Colon (tissue), 2 donors: ENCODE measurements around the gene ZW10.
"Not testable (repeated sequence)": the region's sequence is repeated elsewhere in the genome, so short reads cannot be mapped to it uniquely, and the experiment has no call there.

Experiments
- FAIRE-seq: peaks from 2 replicates; lab custom pipeline; 2012; peaks lifted over from hg19 to GRCh38; lab: Jason Lieb, UNC
- donor health status: control.
- donor health status: control.

Gene ZW10

GRCh38 chr11:113752932-113753331 lies 20.6 kb downstream of the ZW10 start:
- no peak for FAIRE-seq

GRCh38 chr11:113736323-113736722 lies 37.2 kb downstream of the ZW10 start:
- FAIRE-seq, result no peak

GRCh38 chr11:113732092-113732491 lies 41.4 kb downstream of the ZW10 start:
- no peak for FAIRE-seq

- FAIRE-seq, result no peak
Measured at GRCh38 chr11:113730887-113731726, 42.4 kb downstream of the ZW10 start.

GRCh38 chr11:113729456-113729855 lies 44.0 kb downstream of the ZW10 start:
- no peak for FAIRE-seq

- FAIRE-seq, result no peak
Measured at GRCh38 chr11:113728814-113729213, 44.7 kb downstream of the ZW10 start.

- no peak for FAIRE-seq
Measured at GRCh38 chr11:113725913-113726312, 47.6 kb downstream of the ZW10 start.

GRCh38 chr11:113725407-113725806 lies 48.1 kb downstream of the ZW10 start:
- FAIRE-seq, result no peak

GRCh38 chr11:113724778-113725177 lies 48.7 kb downstream of the ZW10 start:
- FAIRE-seq, result no peak

- no peak for FAIRE-seq
Measured at GRCh38 chr11:113723787-113724186, 49.7 kb downstream of the ZW10 start.

- FAIRE-seq, result no peak
Measured at GRCh38 chr11:113722934-113723333, 50.6 kb downstream of the ZW10 start.

GRCh38 chr11:113722221-113722620 lies 51.3 kb downstream of the ZW10 start:
- no peak for FAIRE-seq

GRCh38 chr11:113721462-113722066 lies 51.9 kb downstream of the ZW10 start:
- FAIRE-seq, result no peak

- FAIRE-seq, result not testable (repeated sequence)
Measured at GRCh38 chr11:113720478-113720877, 53.0 kb downstream of the ZW10 start.

GRCh38 chr11:113715882-113716625 lies 57.4 kb downstream of the ZW10 start:
- no peak for FAIRE-seq

GRCh38 chr11:113715273-113715672 lies 58.2 kb downstream of the ZW10 start:
- FAIRE-seq, result no peak

- FAIRE-seq, result no peak
Measured at GRCh38 chr11:113710989-113711388, 62.5 kb downstream of the ZW10 start.

- FAIRE-seq, result no peak
Measured at GRCh38 chr11:113705871-113706655, 67.4 kb downstream of the ZW10 start, which contains the start of gene TMPRSS5. TMPRSS5 (minus strand) TSS chr11:113706308; CDS start chr11:113706224, 84 bp downstream.

GRCh38 chr11:113703551-113703950 lies 69.9 kb downstream of the ZW10 start:
- not testable (repeated sequence) for FAIRE-seq

- FAIRE-seq, result no peak
Measured at GRCh38 chr11:113701491-113701890, 72.0 kb downstream of the ZW10 start.

GRCh38 chr11:113698515-113698914 lies 75.0 kb downstream of the ZW10 start:
- FAIRE-seq, result no peak
